NCI-H1694 (cell line): ENCODE data around the gene PGRMC2.
"Not testable (repeated sequence)": the region's sequence is repeated elsewhere in the genome, so short reads cannot be mapped to it uniquely, and the experiment has no call there.

Source experiments
- DNase-seq: peaks from one replicate; lab custom pipeline; 2025; lab: John Stamatoyannopoulos, UW

Gene PGRMC2

GRCh38 chr4:128267171-128267570 lies 20.4 kb downstream of the PGRMC2 start:
- DNase-seq: not testable (repeated sequence)

- not testable (repeated sequence) for DNase-seq
Observed at GRCh38 chr4:128265550-128265949, 22.1 kb downstream of the PGRMC2 start.

- not testable (repeated sequence) for DNase-seq
Observed at GRCh38 chr4:128259889-128260288, 27.7 kb downstream of the PGRMC2 start.

- not testable (repeated sequence) for DNase-seq
Observed at GRCh38 chr4:128258166-128258565, 29.4 kb downstream of the PGRMC2 start.

GRCh38 chr4:128256539-128256938 lies 31.1 kb downstream of the PGRMC2 start:
- peak; percentile 3 for DNase-seq

GRCh38 chr4:128255906-128256305 lies 31.7 kb downstream of the PGRMC2 start:
- no peak for DNase-seq

GRCh38 chr4:128249787-128250668 lies 37.6 kb downstream of the PGRMC2 start:
- DNase-seq: no peak

GRCh38 chr4:128247906-128248305 lies 39.7 kb downstream of the PGRMC2 start:
- no peak for DNase-seq

GRCh38 chr4:128245391-128245790 lies 42.2 kb downstream of the PGRMC2 start:
- DNase-seq: not testable (repeated sequence)

GRCh38 chr4:128244379-128244778 lies 43.2 kb downstream of the PGRMC2 start:
- DNase-seq: no peak

- no peak for DNase-seq
Observed at GRCh38 chr4:128242601-128243000, 45.0 kb downstream of the PGRMC2 start.

- DNase-seq: no peak
Observed at GRCh38 chr4:128241981-128242380, 45.6 kb downstream of the PGRMC2 start.

GRCh38 chr4:128241425-128241913 lies 46.1 kb downstream of the PGRMC2 start:
- DNase-seq: peak; percentile 9

- no peak for DNase-seq
Observed at GRCh38 chr4:128241019-128241418, 46.6 kb downstream of the PGRMC2 start.

- DNase-seq: no peak
Observed at GRCh38 chr4:128234836-128235235, 52.8 kb downstream of the PGRMC2 start.

GRCh38 chr4:128232719-128233118 lies 54.9 kb downstream of the PGRMC2 start:
- DNase-seq: no peak

GRCh38 chr4:128228845-128229795 lies 58.5 kb downstream of the PGRMC2 start:
- DNase-seq: peak; percentile 31

GRCh38 chr4:128227991-128228571 lies 59.5 kb downstream of the PGRMC2 start:
- DNase-seq: no peak

- peak; percentile 5 for DNase-seq
Observed at GRCh38 chr4:128225148-128225547, 62.5 kb downstream of the PGRMC2 start.

- DNase-seq: no peak
Observed at GRCh38 chr4:128221586-128221985, 66.0 kb downstream of the PGRMC2 start.

GRCh38 chr4:128220286-128221235 lies 67.1 kb downstream of the PGRMC2 start:
- peak; percentile 24 for DNase-seq
